Nephron progenitor cell (in vitro differentiated cells): ENCODE measurements around the gene CXCR5.

Experiments used
- DNase-seq: peaks from one replicate; pipeline ENCODE4 v3.0.0; 2021
- H3K27ac Mint-ChIP-seq: 2 replicates; pipeline ENCODE4 v1.8.0; 2021; ENCODE audit warnings: mild to moderate bottlenecking, moderate library complexity, mixed read lengths
- H3K27me3 Mint-ChIP-seq: 2 replicates; pipeline ENCODE4 v1.8.0; 2021; ENCODE audit warnings: mild to moderate bottlenecking, low read depth, mixed read lengths; ENCODE audit not compliant: poor library complexity
- H3K36me3 Mint-ChIP-seq: 2 replicates; pipeline ENCODE4 v1.8.0; 2021; ENCODE audit warnings: low read depth, mixed read lengths
- H3K4me1 Mint-ChIP-seq: 2 replicates; pipeline ENCODE4 v1.8.0; 2021; ENCODE audit warnings: mixed read lengths
- H3K4me3 Mint-ChIP-seq: 2 replicates; pipeline ENCODE4 v1.8.0; 2021; ENCODE audit warnings: mild to moderate bottlenecking, moderate library complexity, mixed read lengths
- H3K9me3 Mint-ChIP-seq: 2 replicates; pipeline ENCODE4 v1.8.0; 2021; ENCODE audit warnings: mild to moderate bottlenecking, moderate library complexity, mixed read lengths
- CTCF ChIP-seq: fragments of 200-600 bp; sonication (generic); IDR thresholded peaks from 2 replicates; pipeline ENCODE4 v1.5.0; 2021; ENCODE audit warnings: antibody characterized with exemption

Gene CXCR5

GRCh38 chr11:118870396-118871343 lies 13.0 kb upstream of the CXCR5 start:
- no peak for TF ChIP-seq CTCF
- Mint-ChIP-seq H3K4me3 (peak overlapping the region; percentile 38), H3K4me1 (peaks cover 30% of the 10 kb centered on the region), H3K36me3 (no peaks in the 10 kb centered on the region), H3K27ac (peak overlapping the region; percentile 96), H3K27me3 (peaks cover 7% of the 10 kb centered on the region), H3K9me3 (no peaks in the 10 kb centered on the region)
- DNase-seq, result peak; percentile 21

GRCh38 chr11:118872403-118872821 lies 11.3 kb upstream of the CXCR5 start:
- no peak for DNase-seq
- TF ChIP-seq CTCF, result no peak
- Mint-ChIP-seq H3K9me3 (no peaks in the 10 kb centered on the region), H3K36me3 (no peaks in the 10 kb centered on the region), H3K27me3 (peaks cover 6% of the 10 kb centered on the region), H3K4me3 (peak overlapping the region; percentile 2), H3K4me1 (peaks cover 36% of the 10 kb centered on the region), H3K27ac (no peak overlapping the region)

- Mint-ChIP-seq H3K27me3 (peaks cover 6% of the 10 kb centered on the region), H3K4me3 (no peak overlapping the region), H3K27ac (no peak overlapping the region), H3K36me3 (no peaks in the 10 kb centered on the region), H3K9me3 (no peaks in the 10 kb centered on the region), H3K4me1 (peaks cover 36% of the 10 kb centered on the region)
- DNase-seq, result no peak
- no peak for TF ChIP-seq CTCF
Measured at GRCh38 chr11:118873804-118874203, 9.9 kb upstream of the CXCR5 start.

GRCh38 chr11:118876286-118876685 lies 7.4 kb upstream of the CXCR5 start:
- Mint-ChIP-seq H3K4me1 (peaks cover 18% of the 10 kb centered on the region), H3K36me3 (no peaks in the 10 kb centered on the region), H3K27me3 (peaks cover 6% of the 10 kb centered on the region), H3K27ac (no peak overlapping the region), H3K9me3 (no peaks in the 10 kb centered on the region), H3K4me3 (no peak overlapping the region)
- TF ChIP-seq CTCF, result no peak
- no peak for DNase-seq

- peaks cover 7% of the 10 kb centered on the region for H3K27me3 Mint-ChIP-seq
- H3K4me3 Mint-ChIP-seq, result no peak overlapping the region
- no peaks in the 10 kb centered on the region for H3K36me3 Mint-ChIP-seq
Measured at GRCh38 chr11:118877487-118878162, 6.1 kb upstream of the CXCR5 start.

More at GRCh38 chr11:118877487-118878162, 6.1 kb upstream of the CXCR5 start:
- TF ChIP-seq CTCF, result no peak
- no peak for DNase-seq
- Mint-ChIP-seq H3K9me3 (no peaks in the 10 kb centered on the region), H3K4me1 (peaks cover 15% of the 10 kb centered on the region), H3K27ac (no peak overlapping the region)
